OCI-LY7 (cell line): ENCODE measurements around the gene TRAPPC1.

Experiments
- EZH2phosphoT487 ChIP-seq: fragments of 200-600 bp; sonication (generic); IDR thresholded peaks from 2 replicates; pipeline ENCODE4 v1.6.1; 2018; ENCODE audit warnings: low read depth, borderline replicate concordance, mild to moderate bottlenecking, mixed run types, antibody characterized with exemption, low read length, moderate library complexity, mixed read lengths
- TF ChIP-seq, protein P1 (sequence below): fragments of 200-600 bp; sonication (generic); conservative IDR thresholded peaks from 2 replicates; pipeline ENCODE4 v1.5.1; 2014; ENCODE audit warnings: mild to moderate bottlenecking, antibody characterized with exemption, low read length, moderate library complexity, mixed read lengths

DNA sequence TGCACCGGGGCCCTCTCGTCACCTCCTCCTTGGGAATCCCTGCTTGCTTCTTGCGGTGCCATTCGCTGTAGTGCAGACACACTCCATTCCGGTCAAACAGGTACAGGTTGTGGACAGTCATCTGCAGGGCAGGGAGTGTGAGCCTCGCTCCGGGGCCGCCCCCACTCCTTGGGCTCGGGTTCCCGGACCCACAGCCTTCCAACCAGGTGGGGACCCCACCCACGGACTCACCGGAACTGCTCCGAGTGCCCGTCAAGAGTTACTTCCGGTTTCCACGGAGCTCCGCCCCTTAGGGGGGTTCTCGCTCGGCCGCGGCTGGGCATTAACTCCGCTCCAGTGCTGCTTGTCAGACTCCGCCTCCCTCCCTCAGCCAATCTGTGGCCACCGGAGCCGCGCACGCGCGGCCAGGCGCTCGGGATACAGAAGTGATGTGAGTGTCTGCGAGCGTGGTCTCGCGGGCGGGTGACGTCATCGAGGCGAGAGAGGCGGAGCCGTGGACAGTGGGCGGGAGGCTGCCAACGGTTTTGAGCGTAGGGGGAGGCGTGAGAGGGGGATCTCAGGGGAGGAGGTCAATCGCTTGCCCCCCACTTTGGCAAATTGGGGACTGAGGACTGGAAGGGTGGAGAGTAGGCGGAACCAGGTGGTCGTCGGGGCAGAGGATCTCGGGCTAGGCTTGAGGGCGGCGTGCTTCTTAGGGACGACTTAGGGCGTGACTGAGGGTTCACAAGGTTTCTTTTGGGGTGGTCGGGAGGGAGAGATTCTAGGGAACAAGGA is at the start of gene TRAPPC1, which contains the start of gene CNTROB:
- TF ChIP-seq, protein P1, sequence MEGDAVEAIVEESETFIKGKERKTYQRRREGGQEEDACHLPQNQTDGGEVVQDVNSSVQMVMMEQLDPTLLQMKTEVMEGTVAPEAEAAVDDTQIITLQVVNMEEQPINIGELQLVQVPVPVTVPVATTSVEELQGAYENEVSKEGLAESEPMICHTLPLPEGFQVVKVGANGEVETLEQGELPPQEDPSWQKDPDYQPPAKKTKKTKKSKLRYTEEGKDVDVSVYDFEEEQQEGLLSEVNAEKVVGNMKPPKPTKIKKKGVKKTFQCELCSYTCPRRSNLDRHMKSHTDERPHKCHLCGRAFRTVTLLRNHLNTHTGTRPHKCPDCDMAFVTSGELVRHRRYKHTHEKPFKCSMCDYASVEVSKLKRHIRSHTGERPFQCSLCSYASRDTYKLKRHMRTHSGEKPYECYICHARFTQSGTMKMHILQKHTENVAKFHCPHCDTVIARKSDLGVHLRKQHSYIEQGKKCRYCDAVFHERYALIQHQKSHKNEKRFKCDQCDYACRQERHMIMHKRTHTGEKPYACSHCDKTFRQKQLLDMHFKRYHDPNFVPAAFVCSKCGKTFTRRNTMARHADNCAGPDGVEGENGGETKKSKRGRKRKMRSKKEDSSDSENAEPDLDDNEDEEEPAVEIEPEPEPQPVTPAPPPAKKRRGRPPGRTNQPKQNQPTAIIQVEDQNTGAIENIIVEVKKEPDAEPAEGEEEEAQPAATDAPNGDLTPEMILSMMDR: no peak
- TF ChIP-seq EZH2phosphoT487: no peak
